OCI-LY3 (cell line): Measurements from ENCODE around the gene SNAPC2.

Source experiments
- EZH2phosphoT487 ChIP-seq: fragments of 200-600 bp; shearing (Covaris generic); IDR thresholded peaks from 2 replicates; pipeline ENCODE4 v1.6.1; 2018; ENCODE audit warnings: antibody characterized with exemption, mixed run types, low read depth
- TF ChIP-seq, protein P1 (sequence below): fragments of 200-600, 300-600 bp; sonication (generic); IDR thresholded peaks from 2 replicates; pipeline ENCODE4 v1.5.1; 2014; ENCODE audit warnings: antibody characterized with exemption, low read length, low read depth

- TF ChIP-seq, protein P1, sequence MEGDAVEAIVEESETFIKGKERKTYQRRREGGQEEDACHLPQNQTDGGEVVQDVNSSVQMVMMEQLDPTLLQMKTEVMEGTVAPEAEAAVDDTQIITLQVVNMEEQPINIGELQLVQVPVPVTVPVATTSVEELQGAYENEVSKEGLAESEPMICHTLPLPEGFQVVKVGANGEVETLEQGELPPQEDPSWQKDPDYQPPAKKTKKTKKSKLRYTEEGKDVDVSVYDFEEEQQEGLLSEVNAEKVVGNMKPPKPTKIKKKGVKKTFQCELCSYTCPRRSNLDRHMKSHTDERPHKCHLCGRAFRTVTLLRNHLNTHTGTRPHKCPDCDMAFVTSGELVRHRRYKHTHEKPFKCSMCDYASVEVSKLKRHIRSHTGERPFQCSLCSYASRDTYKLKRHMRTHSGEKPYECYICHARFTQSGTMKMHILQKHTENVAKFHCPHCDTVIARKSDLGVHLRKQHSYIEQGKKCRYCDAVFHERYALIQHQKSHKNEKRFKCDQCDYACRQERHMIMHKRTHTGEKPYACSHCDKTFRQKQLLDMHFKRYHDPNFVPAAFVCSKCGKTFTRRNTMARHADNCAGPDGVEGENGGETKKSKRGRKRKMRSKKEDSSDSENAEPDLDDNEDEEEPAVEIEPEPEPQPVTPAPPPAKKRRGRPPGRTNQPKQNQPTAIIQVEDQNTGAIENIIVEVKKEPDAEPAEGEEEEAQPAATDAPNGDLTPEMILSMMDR = no peak
- no peak for TF ChIP-seq EZH2phosphoT487
Observed at GRCh38 chr19:7907122-7907521, 13.0 kb upstream of the SNAPC2 start.
